ENCODE measurements around the gene RAB10.

DNA sequence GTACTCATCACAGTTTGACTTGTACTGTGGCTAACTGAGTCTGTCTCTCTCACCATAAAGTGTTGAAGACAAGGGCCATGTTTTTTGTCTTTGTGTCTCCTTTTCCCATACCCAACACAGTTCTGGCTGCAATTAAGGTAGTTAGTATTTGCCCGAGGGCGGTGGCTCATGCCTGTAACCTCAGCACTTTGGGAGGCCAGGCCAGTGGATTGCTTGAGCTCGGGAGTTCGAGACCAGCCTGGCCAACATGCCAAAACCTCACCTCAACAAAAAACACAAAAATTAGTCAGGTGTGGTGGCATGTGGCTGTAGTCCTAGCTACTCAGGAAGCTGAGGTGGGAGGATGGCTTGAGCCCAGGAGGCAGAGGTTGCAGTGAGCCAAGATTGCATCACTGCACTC, 44.7 kb upstream of the RAB10 start:
- TF ChIP-seq POLR2AphosphoS5 (IDR thresholded peaks at IDR 0.05) (no peak), EP300 (IDR thresholded peaks at IDR 0.05) (no peak)
- TF ChIP-seq, protein P1, sequence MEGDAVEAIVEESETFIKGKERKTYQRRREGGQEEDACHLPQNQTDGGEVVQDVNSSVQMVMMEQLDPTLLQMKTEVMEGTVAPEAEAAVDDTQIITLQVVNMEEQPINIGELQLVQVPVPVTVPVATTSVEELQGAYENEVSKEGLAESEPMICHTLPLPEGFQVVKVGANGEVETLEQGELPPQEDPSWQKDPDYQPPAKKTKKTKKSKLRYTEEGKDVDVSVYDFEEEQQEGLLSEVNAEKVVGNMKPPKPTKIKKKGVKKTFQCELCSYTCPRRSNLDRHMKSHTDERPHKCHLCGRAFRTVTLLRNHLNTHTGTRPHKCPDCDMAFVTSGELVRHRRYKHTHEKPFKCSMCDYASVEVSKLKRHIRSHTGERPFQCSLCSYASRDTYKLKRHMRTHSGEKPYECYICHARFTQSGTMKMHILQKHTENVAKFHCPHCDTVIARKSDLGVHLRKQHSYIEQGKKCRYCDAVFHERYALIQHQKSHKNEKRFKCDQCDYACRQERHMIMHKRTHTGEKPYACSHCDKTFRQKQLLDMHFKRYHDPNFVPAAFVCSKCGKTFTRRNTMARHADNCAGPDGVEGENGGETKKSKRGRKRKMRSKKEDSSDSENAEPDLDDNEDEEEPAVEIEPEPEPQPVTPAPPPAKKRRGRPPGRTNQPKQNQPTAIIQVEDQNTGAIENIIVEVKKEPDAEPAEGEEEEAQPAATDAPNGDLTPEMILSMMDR (IDR thresholded peaks at IDR 0.05) = no peak

Data from stomach (tissue), 4 donors.